ENCODE results near the gene RYR2.

Gene RYR2

DNA sequence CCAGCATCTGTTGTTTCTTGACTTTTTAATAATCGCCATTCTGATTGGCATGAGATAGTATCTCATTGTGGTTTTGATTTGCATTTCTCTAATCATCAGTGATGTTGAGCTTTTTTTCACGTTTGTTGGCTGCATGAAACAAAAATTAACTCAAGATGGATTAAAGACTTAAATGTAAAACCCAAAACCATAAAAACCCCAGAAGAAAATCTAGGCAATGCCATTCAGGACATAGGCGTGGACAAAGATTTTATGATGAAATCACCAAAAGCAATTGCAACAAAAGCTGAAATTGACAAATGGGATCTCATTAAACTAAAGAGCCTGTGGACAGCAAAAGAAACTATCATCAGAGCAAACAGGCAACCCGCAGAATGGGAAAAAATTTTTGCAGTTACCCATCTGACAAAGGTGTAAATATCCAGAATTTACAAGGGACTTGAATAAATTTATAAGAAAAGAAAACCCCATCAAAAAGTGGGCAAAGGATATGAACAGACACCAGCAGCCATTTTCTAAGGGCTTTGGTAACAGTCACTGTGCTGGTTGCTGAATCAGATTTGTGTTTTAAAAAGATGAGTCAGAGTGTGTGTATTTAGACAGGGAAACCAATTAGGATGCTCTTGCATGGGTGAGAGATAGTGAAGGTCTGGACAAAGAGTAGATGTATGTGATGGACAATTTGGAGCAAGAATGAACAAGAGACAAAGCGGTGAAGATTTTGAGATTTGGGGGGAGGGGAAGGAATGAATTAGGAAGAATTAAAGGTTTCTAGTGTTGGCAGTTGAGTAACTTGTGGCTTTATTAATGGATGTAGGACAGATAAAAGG, 110.7 kb downstream of the RYR2 start:
- no peak for DNase-seq

DNA sequence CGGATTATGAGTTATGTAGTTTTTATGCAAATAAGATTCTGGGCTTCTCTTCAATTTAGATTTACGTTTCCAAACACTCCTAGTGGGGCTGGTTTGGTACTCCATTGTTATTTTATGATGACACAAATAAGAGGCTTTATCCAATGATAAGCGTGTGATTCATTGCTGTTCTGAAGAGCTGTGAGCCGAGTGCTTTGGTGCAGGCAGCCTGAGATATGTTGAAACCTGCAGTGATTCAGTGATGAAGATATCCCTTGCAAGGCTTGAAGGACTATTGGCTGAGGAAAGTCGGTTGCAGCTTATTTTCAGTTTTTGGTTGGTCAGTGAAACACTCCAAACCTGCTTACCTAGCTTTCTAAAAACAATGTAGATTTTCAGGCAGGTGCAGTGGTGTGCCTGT, 112.2 kb downstream of the RYR2 start:
- DNase-seq = no peak

DNA sequence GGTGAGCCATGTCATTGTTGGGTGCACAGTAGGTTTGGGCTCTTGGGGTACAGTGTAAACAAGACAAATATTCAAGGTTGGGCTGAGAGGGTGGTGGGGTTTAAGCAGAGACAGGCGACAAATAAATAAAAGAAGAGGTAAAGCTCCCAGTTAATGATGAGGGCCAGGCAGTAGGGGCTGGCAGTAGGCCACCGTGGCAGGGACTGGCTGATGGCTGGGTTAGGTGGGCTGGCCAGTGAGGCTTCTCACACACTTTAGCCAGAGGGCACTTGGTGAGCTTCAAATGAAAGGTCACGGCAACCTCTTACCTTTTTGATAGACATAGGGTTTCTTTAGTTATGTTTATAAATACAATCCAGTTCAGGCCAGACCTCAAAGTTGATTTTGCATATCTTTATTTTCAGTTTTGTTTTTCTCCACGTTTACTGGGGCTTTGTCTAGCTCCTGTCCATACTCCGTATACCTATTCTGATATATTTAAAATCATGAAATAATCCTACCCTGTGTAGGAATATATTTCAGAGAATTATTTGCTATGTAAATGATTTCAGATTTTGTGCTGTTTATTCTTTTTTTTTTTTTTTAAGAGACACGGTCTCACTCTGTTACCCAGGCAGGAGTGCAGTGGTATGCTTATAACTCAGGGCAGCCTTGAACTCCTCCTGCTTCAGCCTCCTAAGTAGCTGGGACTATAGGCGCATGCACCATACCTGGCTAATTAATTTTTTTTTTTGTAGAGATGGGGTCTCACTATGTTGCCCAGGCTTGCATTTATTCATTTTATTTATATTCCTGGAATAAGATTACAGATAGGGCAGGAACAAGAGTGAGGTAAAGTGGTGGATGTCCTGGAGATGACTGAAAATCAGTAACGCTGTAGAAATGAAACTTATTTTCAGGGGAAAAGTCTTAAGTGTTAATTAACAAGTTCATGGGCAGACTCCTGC, 122.7 kb downstream of the RYR2 start:
- no peak for DNase-seq

DNA sequence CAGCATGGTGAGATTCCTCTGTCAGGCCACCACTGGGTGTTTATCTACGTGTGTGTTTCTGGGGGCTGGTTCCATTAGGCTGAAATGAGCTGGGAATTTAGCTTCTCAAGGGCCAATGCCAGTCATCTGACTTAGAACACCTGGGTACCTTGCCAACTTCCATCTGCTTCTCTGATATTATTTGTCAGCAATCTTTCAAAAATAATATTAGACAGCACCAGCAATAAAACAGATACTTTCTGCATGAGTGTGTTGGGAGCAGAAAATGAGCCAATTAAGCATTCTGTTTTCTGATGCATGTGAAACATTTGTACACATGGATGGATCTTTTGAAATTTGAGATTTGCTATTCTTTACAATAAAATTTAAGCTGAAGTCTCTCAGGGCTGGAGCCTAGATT, 124.1 kb downstream of the RYR2 start:
- DNase-seq = no peak

DNA sequence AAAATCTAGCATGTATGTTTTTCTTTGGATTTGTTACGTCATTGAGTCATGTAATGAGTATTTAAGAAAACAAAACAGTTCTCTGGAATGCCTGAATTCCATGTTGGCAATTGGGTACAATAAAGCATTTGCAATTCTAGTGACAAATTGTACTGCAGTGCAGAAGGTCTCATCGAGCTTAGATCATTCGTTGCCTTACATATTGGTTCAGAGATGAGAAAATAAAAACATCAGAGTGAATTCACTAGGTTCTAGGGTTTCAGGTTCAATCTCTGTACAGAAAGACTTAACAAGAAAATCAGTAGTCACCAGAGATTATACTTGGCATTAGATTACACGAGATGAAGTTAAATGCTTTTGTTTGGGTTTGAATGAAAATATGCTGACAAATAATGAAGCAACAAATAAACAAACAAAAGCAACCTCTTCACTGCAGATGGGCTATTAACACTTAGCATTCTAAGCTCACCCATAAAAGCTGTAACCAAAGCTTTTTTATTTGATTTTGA, 124.7 kb downstream of the RYR2 start:
- no peak for DNase-seq

DNA sequence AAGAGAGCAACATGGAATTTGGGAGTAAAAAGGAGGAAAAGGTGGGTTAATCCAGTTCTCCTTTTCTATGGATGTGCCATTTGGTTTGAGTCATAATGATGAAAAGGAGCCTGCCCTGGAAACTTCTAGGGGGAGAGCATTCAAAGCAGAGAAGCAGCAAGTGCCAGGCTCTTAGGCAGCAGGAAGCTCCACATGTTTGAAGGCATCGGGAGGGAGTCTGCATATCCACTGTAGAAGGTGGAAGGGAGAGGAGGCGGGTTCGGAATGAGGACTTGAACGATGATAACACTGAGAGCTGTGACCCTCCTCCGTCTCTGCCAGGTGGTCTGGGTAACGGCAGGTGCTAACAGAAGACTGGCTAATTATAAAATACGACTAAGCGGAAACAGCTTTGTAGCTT, 128.2 kb downstream of the RYR2 start:
- DNase-seq = no peak

DNA sequence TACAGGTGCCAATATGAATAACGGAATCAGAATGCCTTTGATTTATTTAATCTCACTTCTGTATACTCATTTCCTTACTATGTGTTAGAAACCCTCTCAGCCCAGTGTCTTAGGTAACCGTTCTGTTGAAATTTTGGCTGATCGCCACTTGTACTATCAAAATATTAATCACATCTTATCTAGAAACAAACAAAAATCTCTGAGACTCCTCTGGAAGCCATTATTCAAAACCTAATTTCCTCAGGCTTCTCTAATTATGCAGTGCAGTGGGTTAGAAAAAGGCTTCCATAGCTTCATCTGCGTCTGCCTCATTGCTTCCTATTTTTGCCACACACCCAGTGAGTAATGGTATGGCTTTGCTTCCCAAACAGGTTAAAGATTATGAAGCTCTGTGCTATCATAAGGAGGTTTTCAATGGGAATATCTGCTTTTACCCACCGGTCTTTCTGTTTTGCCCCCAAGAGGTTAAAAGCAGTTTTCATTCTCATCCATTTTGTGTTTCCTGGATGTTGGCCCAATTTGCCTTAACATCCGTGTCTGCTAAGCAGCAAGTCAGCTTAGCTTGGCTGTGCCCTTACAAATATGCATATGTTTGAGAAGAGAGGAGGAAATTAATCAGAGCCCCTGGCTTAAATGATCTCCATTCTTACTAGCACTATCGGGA, 129.6 kb downstream of the RYR2 start:
- no peak for DNase-seq

DNA sequence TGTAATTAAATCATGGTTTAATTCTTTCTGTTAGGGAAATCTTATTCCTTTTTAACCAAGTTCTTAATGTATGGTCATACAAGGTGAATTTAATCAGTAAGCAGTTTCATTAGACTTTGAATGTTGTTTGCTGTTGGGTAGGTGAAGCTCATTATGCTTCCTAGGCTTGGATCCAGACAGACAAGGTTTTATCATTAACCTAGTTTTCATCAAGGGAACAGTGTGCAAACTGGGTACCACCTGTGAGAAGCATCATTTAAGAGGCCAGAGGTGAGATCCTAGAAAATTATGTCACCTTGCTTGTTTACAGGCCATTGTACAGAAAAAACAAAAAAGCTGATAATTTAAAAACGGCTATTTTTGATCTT, 130.1 kb downstream of the RYR2 start:
- no peak for DNase-seq

DNA sequence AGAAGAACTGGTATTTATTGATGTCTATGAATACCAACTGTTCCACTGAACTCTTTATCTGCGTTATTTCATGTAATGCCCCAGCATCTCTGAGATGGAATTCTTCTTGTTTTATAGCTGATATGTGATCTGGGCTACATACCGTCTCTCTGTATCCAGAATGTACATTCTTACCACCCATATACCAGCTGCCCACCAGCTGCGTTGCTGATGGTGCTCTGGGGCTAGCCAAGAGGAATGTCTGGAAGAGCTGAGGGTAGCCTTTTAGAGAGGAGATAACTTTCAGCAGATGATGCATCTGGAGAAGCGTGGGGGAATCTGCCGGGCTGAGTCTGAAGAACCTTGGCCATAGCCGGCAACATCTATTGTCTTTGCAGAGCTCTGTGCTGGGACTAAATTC, 137.5 kb downstream of the RYR2 start:
- no peak for DNase-seq

DNA sequence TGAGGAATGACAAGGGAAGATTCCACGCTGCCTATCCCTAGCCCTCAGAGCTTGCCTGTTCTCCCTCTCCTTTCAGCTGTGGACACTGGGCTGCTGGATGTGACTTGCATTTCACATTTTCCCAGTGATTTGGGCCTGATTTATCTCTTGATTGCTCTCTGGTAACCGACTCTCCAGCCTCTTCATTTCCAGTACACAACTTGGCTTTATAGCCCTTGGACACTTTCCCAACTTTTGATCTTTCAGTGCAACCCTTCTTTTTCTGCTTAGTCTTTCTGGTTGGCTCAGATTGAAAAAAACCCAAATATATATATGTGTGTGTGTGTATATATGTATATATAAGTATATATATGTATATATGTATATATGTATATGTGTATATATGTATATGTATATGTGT, 138.3 kb downstream of the RYR2 start:
- DNase-seq = no peak

DNA sequence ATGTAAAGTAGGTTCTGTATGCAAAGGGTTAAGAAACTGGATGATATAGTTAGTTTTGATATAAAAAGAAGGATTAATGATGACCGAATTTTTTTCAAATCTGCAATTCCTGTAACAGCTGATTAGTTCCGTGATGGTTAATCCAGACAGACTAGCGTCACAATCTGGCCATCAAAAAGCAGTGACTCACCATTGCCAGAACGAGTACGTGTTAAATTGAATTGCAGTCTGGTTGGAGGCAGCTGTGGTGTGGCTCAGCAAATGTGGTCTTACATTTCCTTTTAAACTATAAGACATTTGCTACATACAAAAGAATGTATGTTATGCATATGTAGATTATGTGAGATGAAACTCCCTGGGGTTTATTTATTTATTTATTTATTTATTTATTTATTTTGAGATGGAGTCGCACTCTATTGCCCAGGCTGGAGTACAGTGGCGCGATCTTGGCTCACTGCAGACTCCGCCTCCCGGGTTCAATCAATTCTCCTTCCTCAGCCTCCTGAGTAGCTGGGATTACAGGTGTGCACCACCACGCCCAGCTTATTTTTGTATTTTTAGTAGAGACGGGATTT, 139.8 kb downstream of the RYR2 start:
- DNase-seq = no peak

DNA sequence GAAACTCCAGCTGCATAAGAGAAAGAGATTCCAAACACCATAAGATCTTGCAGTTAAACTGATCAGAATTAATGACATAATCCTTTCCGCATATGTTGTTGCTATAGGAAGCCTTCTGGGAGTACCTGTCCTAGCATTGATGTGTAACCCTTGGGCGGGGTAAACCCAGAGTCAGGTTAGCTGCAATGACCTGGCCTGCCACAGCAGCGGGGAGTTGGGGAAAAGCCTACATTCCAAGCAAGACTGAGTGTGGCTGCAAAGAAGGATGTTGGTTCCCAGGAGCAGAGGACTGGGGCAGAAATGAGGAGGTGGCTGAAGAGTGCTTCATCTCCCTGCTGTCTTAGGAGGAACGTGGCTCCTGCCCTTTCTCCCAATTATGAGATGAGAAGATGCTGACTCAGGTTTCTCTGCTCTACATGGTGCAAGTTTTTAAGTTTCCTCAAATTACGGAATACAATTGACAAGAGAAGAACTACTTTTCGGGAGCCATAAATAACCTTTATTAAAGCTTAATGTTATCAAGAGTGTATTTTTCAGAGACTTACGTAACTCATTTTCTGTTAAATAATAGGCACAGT, 142.1 kb downstream of the RYR2 start:
- DNase-seq = no peak

DNA sequence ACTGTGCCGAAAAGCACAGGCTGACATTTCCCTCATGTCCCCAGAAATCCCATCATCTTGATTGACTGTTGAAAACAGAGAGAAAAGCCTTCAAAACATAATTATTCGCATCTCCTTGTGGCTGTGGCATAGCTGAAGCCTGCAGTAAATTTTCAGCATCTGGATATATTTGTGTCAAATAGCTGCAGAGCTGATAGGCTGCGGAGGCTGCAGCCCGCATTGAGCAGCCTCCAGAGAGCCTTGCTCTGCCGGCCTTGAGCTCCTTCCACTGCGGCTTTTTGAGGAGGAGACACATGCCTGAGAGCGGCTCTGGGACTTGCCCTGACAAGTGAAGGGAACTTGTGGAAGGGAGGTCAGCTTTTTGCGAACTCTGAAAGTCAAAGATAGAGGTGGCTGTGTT, 144.7 kb downstream of the RYR2 start:
- DNase-seq = no peak

DNA sequence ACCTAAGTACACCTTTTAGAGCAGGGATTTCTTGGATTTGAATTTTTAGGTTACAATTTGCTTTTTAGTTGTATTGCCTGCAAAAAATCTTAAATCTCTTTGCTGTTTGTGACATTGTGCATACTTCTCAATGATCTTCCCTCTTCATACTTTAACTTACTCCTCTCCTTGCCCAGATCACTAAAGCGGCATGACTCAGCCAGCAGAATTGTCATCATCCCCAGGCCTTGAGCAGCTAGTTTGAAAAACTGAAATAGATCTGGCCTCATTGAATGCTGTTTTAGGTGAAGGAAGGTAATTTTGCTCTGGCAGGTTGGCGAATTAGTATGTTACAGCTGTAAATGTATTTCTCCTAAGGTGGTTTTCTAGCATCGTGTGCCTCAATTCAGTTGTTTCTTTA, 145.9 kb downstream of the RYR2 start:
- no peak for DNase-seq

DNA sequence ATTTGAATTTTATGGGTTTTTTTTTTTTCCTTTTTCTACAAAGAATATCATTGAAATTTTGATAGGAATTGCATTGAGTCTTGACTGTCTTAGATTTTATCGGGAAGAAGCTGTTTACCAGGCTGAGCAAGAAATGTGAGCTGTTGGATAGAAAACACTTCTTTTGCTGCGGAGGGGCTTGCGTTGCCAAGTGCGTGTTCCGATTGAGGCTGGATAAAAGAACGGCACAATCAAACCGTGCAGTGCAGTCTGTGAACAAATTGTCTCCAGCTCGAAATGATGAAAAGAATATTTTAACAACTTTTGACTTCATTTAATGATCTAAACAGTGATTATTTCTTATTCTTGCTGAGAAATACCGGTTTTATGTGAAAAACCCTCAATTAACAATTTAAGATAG, 149.4 kb downstream of the RYR2 start:
- no peak for DNase-seq

DNA sequence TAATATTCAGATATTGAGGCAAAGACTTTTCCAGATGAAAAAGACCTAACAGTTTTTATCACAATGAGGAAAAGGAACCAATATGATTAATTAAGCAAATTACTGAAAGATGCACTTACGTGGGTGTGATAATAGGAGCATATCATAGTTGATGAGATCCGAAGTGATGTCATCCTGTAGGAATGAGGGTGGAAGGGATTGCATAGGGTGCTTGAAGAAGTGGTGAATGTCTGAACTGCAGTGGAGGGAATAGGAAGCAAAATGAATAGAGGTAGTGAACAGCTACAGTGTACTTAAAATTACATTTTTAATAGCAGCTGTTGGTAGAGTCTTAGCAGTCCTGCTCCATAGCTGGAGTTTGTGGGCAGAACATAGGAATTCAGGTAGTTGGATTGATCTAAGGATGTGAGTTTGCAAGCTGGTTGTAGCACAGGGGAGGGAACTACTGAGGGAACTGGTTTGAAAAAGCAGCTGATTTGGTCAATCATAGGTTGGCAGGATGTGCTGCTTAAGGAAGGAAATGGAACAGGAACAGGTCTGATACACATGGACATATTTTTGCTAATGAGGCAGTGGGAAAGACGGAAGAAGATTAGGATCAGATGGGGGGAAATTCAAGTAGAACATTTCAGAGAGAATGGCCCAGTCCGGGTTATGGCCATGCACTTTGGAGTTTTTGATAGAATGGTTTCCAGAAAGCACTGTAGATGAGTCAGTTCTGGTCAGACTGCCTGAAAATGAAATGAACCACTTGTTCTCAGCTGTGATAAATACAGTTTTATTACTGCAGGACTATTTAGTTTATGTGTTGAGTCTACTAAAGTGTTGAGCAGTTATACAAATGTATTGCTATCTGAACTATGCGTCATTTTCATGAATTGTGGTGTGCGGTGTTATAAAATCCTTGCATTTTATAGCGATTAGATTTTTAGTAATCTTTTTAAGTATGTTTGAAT, 155.8 kb downstream of the RYR2 start:
- no peak for DNase-seq

DNA sequence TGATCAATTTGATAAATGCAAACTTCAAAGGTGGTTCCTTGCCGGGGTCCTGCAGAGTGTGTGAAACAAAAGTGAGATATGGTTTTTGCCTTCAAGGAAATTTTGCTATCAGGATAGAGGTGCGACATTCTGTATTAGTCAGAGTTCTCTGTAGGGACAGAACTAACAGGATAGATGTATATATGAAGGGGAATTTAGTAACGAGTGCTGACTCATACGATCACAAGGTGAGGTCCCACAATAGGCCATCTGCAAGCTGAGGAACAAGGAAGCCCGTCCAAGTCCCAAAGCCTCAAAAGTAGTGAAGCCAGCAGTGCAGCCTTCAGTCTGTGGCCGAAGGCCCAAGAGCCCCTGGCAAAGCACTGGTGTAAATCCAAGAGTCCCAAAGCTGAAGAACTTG, 157.0 kb downstream of the RYR2 start:
- DNase-seq = no peak

DNA sequence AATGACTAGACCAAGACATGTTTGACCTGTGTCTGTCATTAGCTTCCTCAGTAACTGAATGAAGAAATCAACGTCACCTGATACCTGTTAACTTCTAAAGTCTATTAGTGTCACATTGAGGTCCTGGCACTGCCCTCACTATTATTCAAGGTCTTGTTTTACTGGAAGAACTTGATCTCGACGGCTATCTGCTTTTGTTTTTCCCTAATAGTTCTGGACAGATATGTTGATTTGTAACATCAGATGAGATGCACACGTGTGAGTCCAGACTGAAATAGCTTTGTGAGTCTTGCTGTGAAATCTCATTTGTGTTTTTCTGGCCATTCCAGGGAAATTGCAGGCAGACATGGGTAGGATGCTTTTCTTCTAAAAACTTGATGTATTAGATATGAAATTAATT, 159.2 kb downstream of the RYR2 start:
- DNase-seq = no peak

DNA sequence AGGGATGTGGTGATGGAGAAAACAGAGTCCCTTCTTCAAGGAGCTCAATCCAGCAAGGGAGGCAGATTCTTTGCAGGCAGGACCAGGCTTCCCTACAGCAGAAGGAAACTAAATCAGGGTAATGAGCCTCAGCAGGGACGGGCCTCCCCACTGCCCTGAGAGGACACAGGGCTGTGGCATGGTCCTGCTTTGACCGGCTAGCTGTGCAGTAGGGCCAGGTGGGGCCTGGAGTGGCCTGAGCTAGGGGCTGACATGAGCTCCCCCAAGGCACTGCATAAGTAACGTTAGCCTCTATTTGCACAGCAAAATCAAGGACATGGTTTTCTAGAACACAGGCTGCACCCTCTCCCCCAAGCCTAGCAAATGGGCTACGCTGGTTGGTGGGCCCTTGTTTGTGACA, 162.9 kb downstream of the RYR2 start:
- no peak for DNase-seq

DNA sequence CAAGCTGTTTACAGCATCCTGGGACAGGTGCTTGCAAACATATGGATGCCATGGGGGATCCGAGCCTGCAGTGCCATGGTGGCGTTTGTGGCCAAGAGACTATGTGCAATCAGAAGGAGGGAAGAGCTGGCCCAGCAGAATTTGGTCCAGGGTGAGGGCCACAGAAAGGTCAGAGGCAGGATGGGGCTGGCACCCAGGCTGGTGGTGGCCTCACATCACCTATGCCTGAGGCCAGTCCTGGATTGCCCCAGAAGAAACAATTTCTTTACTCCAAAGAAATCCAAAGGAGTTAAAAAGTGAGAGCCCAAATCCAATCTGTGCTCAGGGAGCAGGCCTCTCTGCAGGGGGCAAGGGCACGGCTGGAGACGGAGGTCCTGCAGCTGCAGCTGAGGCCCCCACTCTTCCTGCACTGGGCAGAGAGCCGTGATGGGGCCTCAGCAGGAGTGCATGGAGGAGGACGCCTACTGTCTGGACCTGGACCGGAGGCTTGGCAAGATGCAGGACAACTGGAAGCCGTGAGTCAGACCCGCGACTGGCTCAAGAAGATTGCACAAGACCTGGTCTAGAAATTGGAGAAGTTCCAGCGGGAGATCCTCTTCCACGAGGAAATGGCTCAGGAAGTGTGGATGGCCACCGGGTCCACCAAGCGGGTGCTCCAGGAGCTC, 163.5 kb downstream of the RYR2 start:
- no peak for DNase-seq

DNA sequence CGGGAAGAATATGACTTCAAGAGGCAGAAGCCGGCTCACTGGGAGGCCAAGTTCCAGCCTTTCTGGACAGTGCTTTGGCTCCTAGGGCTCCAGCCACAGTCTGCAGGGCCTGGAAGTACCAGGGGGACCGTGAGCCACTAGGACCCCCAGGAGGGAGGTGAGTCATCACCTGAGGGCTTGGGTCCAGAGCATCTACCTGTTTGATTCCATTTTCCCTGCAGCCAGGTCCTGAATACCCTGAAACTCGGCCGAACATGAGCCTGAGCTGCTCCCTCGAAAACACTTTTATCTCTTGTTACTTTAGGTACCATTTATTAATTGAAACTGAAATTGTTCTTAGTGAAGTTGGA, 164.1 kb downstream of the RYR2 start:
- DNase-seq = no peak

Data from NCI-H1417 treated with DMSO at 0.1 percent for 48 hours (cell line).